SK-N-MC (cell line): ENCODE results near the gene PLA2G7.

Source experiments
- EZH2 ChIP-seq: fragments of 200-600 bp; sonication (generic); IDR thresholded peaks from one replicate; pipeline ENCODE4 v1.6.1; 2017; ENCODE audit warnings: antibody characterized with exemption
- FOXP2 ChIP-seq: optimal IDR thresholded peaks from 2 replicates; pipeline ENCODE3; 2011; ENCODE audit warnings: mild to moderate bottlenecking, moderate library complexity; ENCODE audit not compliant: insufficient read depth; ENCODE audit errors: extremely low read length, control extremely low read depth
- POLR2AphosphoS5 ChIP-seq: IDR thresholded peaks from 2 replicates; pipeline ENCODE4 v1.6.1; 2012; ENCODE audit warnings: mild to moderate bottlenecking, low read depth, low read length, borderline replicate concordance

DNA sequence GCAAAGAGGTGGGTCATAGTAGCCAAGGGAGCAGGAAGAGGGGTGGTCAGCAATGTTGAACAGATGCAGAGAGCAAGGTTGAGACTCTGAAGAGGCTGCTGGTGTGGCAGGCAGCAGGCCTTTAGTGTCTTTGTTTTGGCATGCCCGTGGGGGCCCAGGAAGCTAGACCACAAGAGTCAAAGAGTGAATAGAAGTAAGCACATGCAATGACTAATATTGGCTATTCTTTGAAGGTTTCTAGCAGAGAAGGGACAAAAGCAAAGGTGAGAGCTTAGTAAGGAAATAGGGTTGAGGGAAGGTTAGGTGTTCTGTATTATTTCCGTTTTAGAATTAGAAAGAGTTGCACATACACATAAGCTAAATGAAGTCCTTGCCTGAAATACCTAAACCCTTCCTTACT lies 28.7 kb downstream of the PLA2G7 start:
- no peak for TF ChIP-seq EZH2
- no peak for TF ChIP-seq POLR2AphosphoS5
- TF ChIP-seq FOXP2: no peak
